GM06990 (cell line): ENCODE measurements around the gene LLPH.

Experiments used
- DNase-seq: peaks from one replicate; pipeline ENCODE4 v3.0.0-alpha.2; 2011; ENCODE audit not compliant: insufficient read length; ENCODE audit errors: extremely low read depth
- H3K27me3 ChIP-seq: replicated peaks from 2 replicates; pipeline ENCODE4 v1.6.0; 2011; ENCODE audit warnings: low read length; ENCODE audit not compliant: control insufficient read depth, insufficient read depth
- H3K36me3 ChIP-seq: 2 replicates; pipeline ENCODE4 v1.5.1; 2011; ENCODE audit warnings: low read length; ENCODE audit not compliant: control insufficient read depth, insufficient read depth
- H3K4me3 ChIP-seq: replicated peaks from 2 replicates; pipeline ENCODE4 v1.5.1; 2011; ENCODE audit warnings: low read depth, mild to moderate bottlenecking, control low read depth, low read length
- TF ChIP-seq, protein P1 (sequence below): IDR thresholded peaks from 2 replicates; pipeline ENCODE4 v1.5.1; 2011; ENCODE audit warnings: low read length, control low read depth, mild to moderate bottlenecking, inconsistent platforms; ENCODE audit not compliant: insufficient read depth, poor library complexity, severe bottlenecking

LLPH gene

GRCh38 chr12:66139328-66139727 lies 8.8 kb upstream of the LLPH start:
- Histone ChIP-seq H3K4me3 (no peak overlapping the region), H3K36me3 (peaks cover 5% of the 10 kb centered on the region), H3K27me3 (no peaks in the 10 kb centered on the region)
- TF ChIP-seq, protein P1, sequence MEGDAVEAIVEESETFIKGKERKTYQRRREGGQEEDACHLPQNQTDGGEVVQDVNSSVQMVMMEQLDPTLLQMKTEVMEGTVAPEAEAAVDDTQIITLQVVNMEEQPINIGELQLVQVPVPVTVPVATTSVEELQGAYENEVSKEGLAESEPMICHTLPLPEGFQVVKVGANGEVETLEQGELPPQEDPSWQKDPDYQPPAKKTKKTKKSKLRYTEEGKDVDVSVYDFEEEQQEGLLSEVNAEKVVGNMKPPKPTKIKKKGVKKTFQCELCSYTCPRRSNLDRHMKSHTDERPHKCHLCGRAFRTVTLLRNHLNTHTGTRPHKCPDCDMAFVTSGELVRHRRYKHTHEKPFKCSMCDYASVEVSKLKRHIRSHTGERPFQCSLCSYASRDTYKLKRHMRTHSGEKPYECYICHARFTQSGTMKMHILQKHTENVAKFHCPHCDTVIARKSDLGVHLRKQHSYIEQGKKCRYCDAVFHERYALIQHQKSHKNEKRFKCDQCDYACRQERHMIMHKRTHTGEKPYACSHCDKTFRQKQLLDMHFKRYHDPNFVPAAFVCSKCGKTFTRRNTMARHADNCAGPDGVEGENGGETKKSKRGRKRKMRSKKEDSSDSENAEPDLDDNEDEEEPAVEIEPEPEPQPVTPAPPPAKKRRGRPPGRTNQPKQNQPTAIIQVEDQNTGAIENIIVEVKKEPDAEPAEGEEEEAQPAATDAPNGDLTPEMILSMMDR = no peak
- no peak for DNase-seq

DNA sequence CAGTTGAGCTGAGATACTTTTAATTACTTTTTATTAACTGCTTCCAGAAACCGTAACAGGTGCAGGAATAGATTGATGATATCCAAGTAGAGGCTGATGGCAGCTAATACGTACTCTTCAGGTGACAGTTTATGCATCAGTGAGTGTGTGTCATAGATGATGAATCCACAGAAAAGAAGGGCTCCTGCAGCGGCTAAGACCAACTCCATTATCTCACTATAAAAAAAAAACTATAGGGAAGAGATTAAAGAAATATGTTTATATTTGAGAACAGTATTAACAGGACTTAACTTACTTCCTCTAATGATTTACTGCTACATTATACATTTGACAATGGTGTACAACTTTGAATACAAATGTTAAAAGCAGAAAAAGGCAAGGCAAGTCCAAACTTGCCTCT lies 7.4 kb upstream of the LLPH start:
- TF ChIP-seq, protein P1 = no peak
- no peak for DNase-seq
- Histone ChIP-seq H3K36me3 (peaks cover 3% of the 10 kb centered on the region; the same call in 1 of the 2 replicates), H3K4me3 (no peak overlapping the region), H3K27me3 (no peaks in the 10 kb centered on the region)

- no peaks in the 10 kb centered on the region for H3K27me3 ChIP-seq
- TF ChIP-seq, protein P1 = no peak
- H3K36me3 ChIP-seq = no peaks in the 10 kb centered on the region; the same call in 1 of the 2 replicates
- no peak overlapping the region for H3K4me3 ChIP-seq
- no peak for DNase-seq
These were observed 1.9 kb upstream of the LLPH start for GRCh38 chr12:66132408-66132807.

DNA sequence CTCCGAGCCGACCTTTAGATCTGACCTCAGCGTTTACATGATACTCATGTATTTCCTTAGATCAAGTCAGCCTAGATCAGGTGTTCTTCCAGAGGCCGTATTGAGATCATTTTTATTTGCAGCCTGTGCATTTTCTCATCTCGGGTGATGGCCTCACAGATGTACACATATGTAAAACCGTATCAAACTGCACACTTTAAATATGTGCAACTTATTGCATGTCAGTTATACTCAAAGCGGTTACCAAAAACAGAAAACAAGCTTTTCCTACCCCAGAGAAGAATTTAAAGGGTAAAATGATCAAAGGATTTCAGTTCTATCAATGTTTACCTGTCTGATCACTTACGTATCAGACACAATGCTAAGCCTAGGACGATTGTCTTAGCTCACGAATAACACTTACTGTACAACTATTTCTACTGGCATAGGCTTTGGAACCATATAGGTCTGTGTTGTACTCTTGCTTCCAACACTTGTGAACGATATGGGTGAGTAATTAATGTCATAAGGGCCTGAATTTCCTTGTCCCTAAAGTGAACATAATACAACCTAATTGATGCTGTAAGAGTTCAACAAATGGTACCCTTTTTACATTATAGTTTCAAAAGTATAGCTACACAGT lies 628 bp upstream of the LLPH start:
- H3K4me3 ChIP-seq = peak overlapping the region; percentile 99
- peaks cover 1% of the 10 kb centered on the region for H3K36me3 ChIP-seq
- TF ChIP-seq, protein P1 = no peak
- H3K27me3 ChIP-seq = no peaks in the 10 kb centered on the region
- no peak for DNase-seq

DNA sequence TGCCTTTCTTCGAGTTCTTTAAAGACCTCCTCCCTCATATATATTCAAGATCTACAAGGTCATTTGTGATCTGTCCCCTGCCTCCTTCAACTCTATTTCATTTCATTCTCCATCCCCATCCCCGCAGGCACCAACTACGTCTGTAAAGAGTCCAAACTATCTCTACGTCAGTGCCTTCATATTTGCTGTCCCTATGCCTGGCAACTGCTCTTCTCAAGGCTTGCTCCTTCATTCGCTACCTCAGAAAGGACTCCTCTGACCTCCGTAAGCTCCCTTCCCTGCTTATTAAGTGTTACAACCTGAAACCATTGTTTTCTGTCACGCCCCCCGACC lies 650 bp downstream of the LLPH start:
- Histone ChIP-seq H3K27me3 (no peaks in the 10 kb centered on the region), H3K36me3 (peaks cover 1% of the 10 kb centered on the region), H3K4me3 (peak overlapping the region; percentile 99)
- DNase-seq = no peak
- TF ChIP-seq, protein P1 = no peak

- TF ChIP-seq, protein P1 = no peak
- no peak for DNase-seq
- Histone ChIP-seq H3K36me3 (peaks cover 4% of the 10 kb centered on the region), H3K4me3 (no peak overlapping the region), H3K27me3 (no peaks in the 10 kb centered on the region)
These were observed 2.9 kb downstream of the LLPH start for GRCh38 chr12:66127650-66128049.
